HepG2 (cell line): ENCODE data around the gene VGLL3. TPM values are rescaled to one million over a fixed set of nuclear protein-coding genes. Genes with fewer than 3 reads are reported as not detected.

Experiments
- polyA plus RNA-seq, 8 experiments: library from polyadenylated mRNA; depleted of rRNA in 3 of 8; stranded (reverse) in 7 of 8; unstranded in 1 of 8; fragments of >200 nt; fragmentation: Illumina TruSeq in 4 of 8; extraction: Trizol in 4 of 8; gene quantifications; 2 replicates each; pipeline versions ENCODE4 v1.2.1 to v1.2.3, GENCODE V29; 2011 to 2016; ENCODE audit warnings: low read depth in 4 of 8, missing spikeins in 1 of 8, mixed read lengths in 1 of 8; ENCODE audit not compliant: insufficient read depth in 1 of 8
- total RNA-seq, 5 experiments: library from RNA; depleted of rRNA; stranded (reverse); fragments of >200 nt; fragmentation: Illumina TruSeq; extraction: Trizol; gene quantifications; 2 replicates each; pipeline ENCODE4 v1.2.3, GENCODE V29; 2016; ENCODE audit warnings: low read depth in 1 of 5
- TF ChIP-seq, protein P1 (sequence below): sonication (generic); formaldehyde crosslinking; IDR thresholded peaks from 2 replicates; pipeline ENCODE4 v1.5.0; 2020; ENCODE audit warnings: missing genetic modification reagents
- TF ChIP-seq, protein P2 (sequence below): fragments of 450-650 bp; IDR thresholded peaks from 2 replicates; pipeline ENCODE4 v1.6.1; 2016
- TF ChIP-seq, protein P3 (sequence below): sonication (generic); formaldehyde crosslinking; IDR thresholded peaks from 2 replicates; pipeline ENCODE4 v1.5.1; 2020; ENCODE audit warnings: missing genetic modification reagents, mild to moderate bottlenecking, borderline replicate concordance
- TF ChIP-seq, protein P4 (sequence below): sonication (generic); formaldehyde crosslinking; IDR thresholded peaks from 2 replicates; pipeline ENCODE4 v1.5.1; 2020; ENCODE audit warnings: mild to moderate bottlenecking, missing genetic modification reagents, moderate library complexity
- TF ChIP-seq, protein P5 (sequence below): sonication (generic); formaldehyde crosslinking; IDR thresholded peaks from 2 replicates; pipeline ENCODE4 v1.9.0; 2021; ENCODE audit warnings: missing genetic modification reagents, borderline replicate concordance

VGLL3 gene
- total and polyA plus RNA-seq, 2 of the 13 experiments (the other 11 are each of a cell fraction or from before 2014, with no cell fraction given), result 0.03 to 0.07 TPM

DNA sequence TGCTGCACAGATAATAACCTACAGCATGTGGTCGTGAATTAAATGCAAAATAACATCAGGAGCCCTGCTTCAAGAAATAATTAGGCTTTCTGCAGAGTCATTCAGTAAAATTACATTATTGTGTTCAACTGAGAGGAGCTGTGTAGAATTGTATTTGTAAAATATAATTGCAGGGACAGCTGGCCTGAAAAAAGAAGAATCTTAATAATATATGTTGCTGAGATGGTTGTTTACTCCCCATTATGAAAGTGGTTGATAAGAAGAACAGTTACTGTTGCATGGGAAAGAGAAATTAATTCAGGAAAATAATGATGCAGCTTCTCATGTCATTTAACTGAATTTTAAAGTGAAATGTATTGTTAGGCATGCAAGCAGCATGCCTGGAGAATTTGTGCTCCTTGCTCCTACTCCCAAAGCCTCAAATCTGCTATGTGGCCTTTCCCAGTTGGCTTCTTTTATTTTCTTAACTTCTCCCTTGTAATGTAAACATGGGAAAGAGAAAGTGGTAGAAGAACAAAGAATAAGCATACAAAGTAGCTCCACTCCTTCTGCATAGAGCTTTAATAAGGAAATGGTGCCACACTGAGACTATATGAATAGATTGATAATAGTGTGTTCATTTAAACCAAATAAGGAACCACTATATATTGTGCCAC, 100.1 kb downstream of the VGLL3 start (continued):
- TF ChIP-seq, protein P1, sequence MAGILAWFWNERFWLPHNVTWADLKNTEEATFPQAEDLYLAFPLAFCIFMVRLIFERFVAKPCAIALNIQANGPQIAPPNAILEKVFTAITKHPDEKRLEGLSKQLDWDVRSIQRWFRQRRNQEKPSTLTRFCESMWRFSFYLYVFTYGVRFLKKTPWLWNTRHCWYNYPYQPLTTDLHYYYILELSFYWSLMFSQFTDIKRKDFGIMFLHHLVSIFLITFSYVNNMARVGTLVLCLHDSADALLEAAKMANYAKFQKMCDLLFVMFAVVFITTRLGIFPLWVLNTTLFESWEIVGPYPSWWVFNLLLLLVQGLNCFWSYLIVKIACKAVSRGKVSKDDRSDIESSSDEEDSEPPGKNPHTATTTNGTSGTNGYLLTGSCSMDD (CRISPR knock-in tag), result no peak
- TF ChIP-seq, protein P2, sequence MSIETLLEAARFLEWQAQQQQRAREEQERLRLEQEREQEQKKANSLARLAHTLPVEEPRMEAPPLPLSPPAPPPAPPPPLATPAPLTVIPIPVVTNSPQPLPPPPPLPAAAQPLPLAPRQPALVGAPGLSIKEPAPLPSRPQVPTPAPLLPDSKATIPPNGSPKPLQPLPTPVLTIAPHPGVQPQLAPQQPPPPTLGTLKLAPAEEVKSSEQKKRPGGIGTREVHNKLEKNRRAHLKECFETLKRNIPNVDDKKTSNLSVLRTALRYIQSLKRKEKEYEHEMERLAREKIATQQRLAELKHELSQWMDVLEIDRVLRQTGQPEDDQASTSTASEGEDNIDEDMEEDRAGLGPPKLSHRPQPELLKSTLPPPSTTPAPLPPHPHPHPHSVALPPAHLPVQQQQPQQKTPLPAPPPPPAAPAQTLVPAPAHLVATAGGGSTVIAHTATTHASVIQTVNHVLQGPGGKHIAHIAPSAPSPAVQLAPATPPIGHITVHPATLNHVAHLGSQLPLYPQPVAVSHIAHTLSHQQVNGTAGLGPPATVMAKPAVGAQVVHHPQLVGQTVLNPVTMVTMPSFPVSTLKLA, result no peak
- TF ChIP-seq, protein P3, sequence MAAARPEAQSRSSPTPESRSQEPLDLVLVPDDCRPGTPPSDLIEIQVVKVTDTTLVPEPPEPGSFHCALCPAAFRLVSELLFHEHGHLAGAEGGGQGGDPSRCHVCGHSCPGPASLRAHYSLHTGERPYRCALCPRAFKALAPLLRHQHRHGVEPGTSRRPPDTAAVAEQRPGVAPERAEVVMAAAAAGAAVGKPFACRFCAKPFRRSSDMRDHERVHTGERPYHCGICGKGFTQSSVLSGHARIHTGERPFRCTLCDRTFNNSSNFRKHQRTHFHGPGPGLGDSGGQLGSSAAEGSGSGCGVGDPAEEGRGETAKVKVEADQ (CRISPR knock-in tag), result no peak
- TF ChIP-seq, protein P4, sequence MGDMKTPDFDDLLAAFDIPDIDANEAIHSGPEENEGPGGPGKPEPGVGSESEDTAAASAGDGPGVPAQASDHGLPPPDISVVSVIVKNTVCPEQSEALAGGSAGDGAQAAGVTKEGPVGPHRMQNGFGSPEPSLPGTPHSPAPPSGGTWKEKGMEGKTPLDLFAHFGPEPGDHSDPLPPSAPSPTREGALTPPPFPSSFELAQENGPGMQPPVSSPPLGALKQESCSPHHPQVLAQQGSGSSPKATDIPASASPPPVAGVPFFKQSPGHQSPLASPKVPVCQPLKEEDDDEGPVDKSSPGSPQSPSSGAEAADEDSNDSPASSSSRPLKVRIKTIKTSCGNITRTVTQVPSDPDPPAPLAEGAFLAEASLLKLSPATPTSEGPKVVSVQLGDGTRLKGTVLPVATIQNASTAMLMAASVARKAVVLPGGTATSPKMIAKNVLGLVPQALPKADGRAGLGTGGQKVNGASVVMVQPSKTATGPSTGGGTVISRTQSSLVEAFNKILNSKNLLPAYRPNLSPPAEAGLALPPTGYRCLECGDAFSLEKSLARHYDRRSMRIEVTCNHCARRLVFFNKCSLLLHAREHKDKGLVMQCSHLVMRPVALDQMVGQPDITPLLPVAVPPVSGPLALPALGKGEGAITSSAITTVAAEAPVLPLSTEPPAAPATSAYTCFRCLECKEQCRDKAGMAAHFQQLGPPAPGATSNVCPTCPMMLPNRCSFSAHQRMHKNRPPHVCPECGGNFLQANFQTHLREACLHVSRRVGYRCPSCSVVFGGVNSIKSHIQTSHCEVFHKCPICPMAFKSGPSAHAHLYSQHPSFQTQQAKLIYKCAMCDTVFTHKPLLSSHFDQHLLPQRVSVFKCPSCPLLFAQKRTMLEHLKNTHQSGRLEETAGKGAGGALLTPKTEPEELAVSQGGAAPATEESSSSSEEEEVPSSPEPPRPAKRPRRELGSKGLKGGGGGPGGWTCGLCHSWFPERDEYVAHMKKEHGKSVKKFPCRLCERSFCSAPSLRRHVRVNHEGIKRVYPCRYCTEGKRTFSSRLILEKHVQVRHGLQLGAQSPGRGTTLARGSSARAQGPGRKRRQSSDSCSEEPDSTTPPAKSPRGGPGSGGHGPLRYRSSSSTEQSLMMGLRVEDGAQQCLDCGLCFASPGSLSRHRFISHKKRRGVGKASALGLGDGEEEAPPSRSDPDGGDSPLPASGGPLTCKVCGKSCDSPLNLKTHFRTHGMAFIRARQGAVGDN, result no peak
- TF ChIP-seq, protein P5, sequence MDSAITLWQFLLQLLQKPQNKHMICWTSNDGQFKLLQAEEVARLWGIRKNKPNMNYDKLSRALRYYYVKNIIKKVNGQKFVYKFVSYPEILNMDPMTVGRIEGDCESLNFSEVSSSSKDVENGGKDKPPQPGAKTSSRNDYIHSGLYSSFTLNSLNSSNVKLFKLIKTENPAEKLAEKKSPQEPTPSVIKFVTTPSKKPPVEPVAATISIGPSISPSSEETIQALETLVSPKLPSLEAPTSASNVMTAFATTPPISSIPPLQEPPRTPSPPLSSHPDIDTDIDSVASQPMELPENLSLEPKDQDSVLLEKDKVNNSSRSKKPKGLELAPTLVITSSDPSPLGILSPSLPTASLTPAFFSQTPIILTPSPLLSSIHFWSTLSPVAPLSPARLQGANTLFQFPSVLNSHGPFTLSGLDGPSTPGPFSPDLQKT (CRISPR knock-in tag), result no peak

Other genes starting within 250 kb of the VGLL3 start
- 33.5 and 47.3 TPM in 2 replicates for gene CHMP2B, start 236.2 kb upstream of the VGLL3 start, total RNA-seq (2016; rRNA removed; fragmentation: Illumina TruSeq; extraction: Trizol)
- gene CHMP2B, start 236.2 kb upstream of the VGLL3 start, polyA plus RNA-seq (2011; rRNA removed), result 6.2 and 6.9 TPM in 2 replicates